ENCODE data around the gene IGFL4. TPM values are rescaled to one million over a fixed set of nuclear protein-coding genes. Genes with fewer than 3 reads are reported as not detected.

Gene IGFL4
- under 0.01 TPM in 1 of 2 replicates, not detected in the other for total RNA-seq

GRCh38 chr19:46040952-46041500, at the start of gene IGFL4:
TSS of gene IGFL4 (minus strand) at chr19:46041002. CDS start at chr19:46040962, 40 bp downstream.

GRCh38 chr19:46022431-46023310, 18.1 kb downstream of the IGFL4 start, which contains the start of gene PGLYRP1:
TSS of gene PGLYRP1 (minus strand) at chr19:46023053. CDS start at chr19:46023021, 32 bp downstream.

GRCh38 chr19:45994998-45995714, 45.6 kb downstream of the IGFL4 start, which contains the start of gene CCDC61:
TSS of gene CCDC61 (plus strand) at chr19:45995467. CDS start at chr19:46003019, 7,552 bp downstream.

Small RNA genes lying within 50 kb of the gene (small RNA-seq; reads per million reads assigned to genes)
- gene MIR769, result 4.7 reads per million, percentile 77 among the genes with 10 or more reads in this experiment

Other genes starting within 250 kb of the IGFL4 start
- gene DMWD, start 248.2 kb downstream of the IGFL4 start, total RNA-seq, result 67.4 and 90.9 TPM in 2 replicates
- gene RSPH6A, start 225.7 kb downstream of the IGFL4 start, total RNA-seq, result 0.16 and 0.24 TPM in 2 replicates
- gene SYMPK, start 177.9 kb downstream of the IGFL4 start, total RNA-seq, result 42.0 and 44.0 TPM in 2 replicates
- not detected in 2 replicates for gene FOXA3, start 176.7 kb downstream of the IGFL4 start, total RNA-seq
- 41.0 and 44.3 TPM in 2 replicates for gene IRF2BP1, start 154.9 kb downstream of the IGFL4 start, total RNA-seq
- gene MYPOP, start 138.4 kb downstream of the IGFL4 start, total RNA-seq, result 1.6 and 2.4 TPM in 2 replicates
- not detected in 2 replicates for gene NANOS2, start 126.2 kb downstream of the IGFL4 start, total RNA-seq
- gene NOVA2, start 67.1 kb downstream of the IGFL4 start, total RNA-seq, result not detected in 2 replicates
- 4.2 and 10.1 TPM in 2 replicates for gene CCDC61, start 45.5 kb downstream of the IGFL4 start, total RNA-seq
- not detected in 2 replicates for gene PGLYRP1, start 17.9 kb downstream of the IGFL4 start, total RNA-seq
- 0.49 and 1.2 TPM in 2 replicates for gene IGFL3, start 83.7 kb upstream of the IGFL4 start, total RNA-seq
- gene IGFL2, start 107.2 kb upstream of the IGFL4 start, total RNA-seq, result not detected in 2 replicates
- gene IGFL1, start 188.7 kb upstream of the IGFL4 start, total RNA-seq, result not detected in 2 replicates